ENCODE results near the gene MIS12. TPM values are rescaled to one million over a fixed set of nuclear protein-coding genes. Genes with fewer than 3 reads are reported as not detected.

The MIS12 gene, protein sequence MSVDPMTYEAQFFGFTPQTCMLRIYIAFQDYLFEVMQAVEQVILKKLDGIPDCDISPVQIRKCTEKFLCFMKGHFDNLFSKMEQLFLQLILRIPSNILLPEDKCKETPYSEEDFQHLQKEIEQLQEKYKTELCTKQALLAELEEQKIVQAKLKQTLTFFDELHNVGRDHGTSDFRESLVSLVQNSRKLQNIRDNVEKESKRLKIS
- total RNA-seq, result 8.1 TPM

DNA sequence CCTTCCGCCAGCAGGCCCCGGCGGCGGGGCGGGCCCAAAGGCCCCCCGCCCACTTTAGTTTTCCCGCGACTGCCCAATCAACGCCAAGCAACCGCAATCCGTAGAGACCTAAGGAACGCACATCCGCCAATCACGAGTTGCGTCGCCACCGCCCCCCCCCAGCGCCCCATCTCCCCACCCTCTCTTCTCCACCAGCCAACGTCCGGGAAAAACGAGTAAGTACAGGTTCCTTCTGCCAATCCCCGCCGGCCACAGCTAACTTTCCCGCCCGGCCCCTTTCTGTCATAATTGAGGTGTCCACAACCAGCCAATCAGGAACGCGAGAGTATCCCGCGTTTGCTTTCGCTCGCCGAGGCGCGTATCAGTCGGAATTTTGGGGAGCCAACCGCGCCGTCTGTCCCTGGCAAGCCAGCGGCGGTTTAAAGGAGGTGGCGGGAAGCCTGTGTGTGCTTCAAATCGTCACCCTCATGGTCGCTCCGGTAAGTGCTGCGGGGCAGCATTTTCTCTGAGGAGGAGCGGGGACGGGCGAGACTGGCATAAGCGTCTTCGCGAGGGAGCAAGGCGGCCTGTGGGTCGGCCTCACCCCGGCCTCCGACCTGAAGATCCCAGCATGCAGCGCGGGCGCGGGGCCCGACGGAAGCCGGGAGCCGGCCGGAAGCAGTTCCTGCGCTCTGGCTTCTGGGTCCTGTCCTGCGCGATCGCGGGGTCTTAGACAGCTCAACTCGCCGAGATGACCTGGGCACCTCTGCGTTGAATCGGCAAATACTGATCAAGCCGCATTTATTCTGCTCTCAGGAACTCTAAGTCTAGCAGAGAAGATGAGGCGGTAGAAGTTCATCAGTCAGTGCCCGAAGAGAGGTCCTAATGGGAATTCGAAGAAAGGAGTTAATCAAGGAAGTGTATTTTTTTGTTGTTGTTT, at the start of gene MIS12:
TSS of gene MIS12 (plus strand) at position 361 of the 919 bp plus-strand sequence. CDS start 2,297 bp downstream, outside the sequence.
- DNase-seq (ENCODE audit: low read depth in 2 of 3, low spot score in 2 of 3), result peak; percentile 91 to 100 (median 99)

DNA sequence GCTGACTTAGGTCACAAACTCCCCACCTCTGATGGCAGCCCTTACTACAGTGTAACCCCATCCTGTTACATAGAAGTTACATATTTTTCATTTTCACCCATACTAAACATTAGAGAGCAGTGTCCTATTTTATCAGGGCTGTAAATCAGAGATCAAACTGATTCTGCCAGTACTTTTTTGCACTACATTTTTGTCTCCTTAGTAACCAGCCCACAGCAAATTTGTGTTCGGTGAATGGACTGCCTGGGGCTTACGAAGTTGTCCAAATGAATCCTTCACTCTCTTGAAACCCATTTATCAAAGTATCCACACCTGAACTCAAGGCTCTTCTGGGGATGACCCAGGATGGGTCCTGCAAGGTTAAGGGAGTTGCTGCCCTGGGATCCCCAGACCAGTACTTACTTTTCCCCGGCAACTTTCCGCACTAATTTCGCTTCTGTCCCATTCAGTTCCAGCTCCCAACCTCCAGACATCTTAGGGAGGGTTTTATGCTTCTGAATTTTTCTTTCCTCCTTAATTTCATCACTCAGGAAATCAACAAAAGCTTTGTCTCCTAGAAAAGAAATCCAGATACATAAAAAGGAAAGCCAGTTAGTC, 48.5 kb upstream of the MIS12 start:
- DNase-seq (ENCODE audit: low read depth in 2 of 3, low spot score in 2 of 3), result no peak

DNA sequence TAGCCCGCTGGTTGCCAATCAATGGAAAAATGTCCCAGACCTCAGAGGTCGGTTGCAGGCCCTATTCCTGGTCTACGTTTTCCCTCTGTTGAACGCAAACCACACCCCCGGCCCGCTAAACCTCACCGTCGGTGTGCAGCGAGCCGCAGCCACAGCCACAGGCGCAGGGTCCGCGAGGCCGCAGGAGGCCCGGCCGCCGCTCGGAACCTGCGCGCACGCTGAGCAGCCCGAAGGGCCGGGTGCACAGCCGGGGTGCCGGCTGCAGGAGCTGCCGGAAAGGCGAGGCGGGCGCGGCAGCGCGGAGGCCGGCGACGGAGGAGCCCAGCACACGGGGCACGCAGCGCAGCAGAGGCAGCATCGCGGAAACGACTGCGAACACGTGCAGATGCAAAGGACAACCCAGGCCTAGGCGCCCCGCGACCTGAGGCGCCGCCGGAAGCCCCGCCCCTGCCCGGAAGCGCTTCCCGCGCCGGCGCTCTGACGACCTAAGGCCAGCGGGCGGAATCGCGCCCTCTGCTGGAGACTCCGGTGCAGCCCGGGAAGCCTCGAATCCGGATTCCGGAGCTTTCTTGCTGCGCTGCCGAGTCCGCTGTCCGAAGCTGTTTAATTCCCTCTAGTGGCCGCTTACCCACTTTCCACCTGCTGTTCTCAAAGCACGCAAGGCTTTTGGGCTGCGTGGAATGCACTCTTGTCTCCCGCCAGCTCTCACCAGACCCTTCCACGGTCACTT, 47.5 kb upstream of the MIS12 start, which contains the start of gene C1QBP:
TSS of gene C1QBP (minus strand) at position 440 of the 730 bp plus-strand sequence. CDS start at position 358, 82 bp downstream.
- DNase-seq (ENCODE audit: low read depth in 2 of 3, low spot score in 2 of 3), result peak; percentile 93 to 98 (median 96)

DNA sequence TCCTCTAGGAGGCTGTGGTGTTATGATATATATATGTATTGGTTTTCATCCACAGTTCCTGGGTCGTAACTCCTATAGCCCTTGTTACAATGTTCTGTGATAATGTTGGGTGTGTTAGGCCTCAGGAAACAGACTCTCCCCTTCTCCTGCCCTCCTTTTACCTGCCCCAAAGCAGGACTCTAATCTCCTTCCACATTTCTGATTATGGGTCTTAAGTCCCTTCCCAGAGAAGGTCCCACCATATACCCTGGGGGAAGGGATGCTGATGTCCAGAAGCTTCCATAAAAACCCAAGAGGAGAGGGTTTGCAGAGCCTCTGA, 47.0 kb upstream of the MIS12 start:
- no peak for DNase-seq (ENCODE audit: low read depth in 2 of 3, low spot score in 2 of 3)

DNA sequence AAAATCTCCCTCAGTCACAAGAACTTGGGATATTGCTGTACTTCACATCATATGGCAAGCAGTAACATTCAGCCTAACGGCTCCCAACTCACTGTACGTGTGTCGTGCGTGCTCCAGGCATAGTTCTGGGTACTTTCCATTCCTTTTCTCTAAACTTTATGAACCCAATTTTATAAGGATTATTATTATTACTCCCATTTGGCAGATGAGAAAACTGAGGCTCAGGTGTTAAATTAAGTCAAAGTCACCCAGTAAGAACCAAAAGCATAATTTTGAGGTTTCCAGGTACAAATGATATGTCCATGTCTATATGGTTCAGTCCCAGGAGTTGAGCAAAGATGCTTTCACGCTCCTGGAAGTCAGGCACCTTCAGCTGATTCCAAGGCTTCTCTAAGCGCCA, 42.6 kb upstream of the MIS12 start:
- no peak for DNase-seq (ENCODE audit: low read depth in 2 of 3, low spot score in 2 of 3)

DNA sequence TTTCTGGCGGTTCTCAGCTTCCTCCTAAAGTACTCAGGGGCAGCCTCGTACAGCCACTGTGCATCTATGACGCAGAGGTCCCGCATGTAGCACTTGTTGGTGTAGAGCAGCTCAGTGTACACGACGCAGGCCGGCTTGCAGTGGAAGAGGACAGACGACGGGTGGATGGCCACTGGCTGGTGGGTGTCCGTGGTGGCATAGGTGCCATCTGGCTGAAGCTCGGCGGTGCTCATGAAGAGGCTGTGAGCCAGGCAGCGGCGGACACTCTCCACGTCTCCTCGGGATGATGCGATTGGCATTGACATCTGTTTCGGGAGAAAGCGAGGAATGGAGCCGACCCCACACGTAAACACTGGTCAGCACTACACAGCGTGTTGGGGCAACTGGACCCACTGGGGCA, 42.2 kb upstream of the MIS12 start:
- DNase-seq (ENCODE audit: low read depth in 2 of 3, low spot score in 2 of 3), result no peak

DNA sequence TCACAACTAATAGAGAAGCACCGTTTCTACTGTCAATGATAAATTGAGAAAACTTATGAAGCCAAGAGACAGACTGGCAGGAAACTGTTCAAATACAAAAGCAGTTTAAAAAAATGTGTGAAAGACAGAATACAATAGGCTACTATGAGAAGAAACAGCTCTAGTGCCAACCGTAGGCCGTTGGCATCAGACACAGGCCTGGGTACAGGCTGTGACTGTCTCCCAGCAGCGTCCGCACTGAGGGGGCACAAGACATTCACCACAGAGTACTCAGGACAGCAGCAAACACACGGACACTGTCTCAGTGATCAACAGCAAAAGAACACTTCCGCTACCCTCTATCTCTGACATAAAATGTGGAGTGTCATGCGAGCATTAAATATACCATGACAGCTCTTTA, 39.6 kb upstream of the MIS12 start:
- no peak for DNase-seq (ENCODE audit: low read depth in 2 of 3, low spot score in 2 of 3)

DNA sequence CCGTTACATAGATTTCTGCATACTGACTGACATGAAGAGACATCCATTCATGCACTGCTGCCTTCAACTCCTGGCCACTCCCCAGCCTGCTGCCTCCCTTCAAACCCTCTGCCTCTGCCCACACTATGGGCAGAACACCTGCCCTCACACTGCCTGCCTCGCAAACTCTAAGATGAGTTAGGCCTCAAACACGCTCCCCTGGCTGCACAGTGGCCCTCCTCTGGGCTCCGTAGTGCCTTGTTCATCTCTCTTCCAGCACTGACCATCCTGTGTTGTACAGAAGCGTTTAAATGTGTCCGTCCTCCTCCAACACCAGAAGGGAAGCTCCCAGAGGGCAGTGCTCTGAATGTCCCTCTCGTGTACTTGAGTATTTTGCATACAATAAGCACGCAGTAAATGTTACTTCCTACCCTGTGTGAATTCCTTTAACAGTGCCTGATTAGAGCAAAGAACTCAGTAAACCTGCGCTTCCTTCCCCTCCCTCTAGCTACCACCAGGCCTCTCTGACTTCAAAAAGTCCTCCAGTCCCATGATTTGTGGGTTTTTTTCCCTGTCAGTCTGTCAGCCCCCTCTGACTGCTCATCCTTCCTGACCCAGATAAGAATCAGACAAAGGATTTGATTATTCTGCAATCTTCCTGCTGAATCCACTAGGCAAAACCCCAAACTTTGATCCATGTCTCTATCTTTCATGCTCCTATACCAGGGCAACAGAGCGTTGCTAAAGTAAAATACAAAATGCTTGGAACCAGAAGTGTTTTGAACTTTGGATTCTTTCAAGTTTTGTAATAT, 21.5 kb upstream of the MIS12 start:
- DNase-seq (ENCODE audit: low read depth in 2 of 3, low spot score in 2 of 3), result no peak

DNA sequence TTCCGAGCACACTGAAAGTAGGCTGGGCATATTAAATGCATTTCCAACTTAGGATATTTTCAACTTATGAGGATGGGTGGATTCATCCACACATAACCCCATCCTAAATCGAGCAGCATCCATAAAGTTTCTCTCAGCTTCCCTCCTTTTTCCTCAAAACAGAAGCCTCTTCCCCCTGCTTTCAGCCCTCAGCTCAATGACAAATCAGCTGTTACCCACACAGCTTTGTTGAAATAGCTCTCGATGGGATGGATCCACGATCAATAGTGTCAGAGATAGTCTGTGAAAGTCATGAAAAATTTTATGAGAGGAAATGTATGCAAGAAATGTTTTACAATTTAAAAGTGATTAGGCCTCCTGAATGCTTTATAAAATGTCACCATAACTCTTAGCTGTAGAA, 20.1 kb upstream of the MIS12 start:
- DNase-seq (ENCODE audit: low read depth in 2 of 3, low spot score in 2 of 3), result no peak

DNA sequence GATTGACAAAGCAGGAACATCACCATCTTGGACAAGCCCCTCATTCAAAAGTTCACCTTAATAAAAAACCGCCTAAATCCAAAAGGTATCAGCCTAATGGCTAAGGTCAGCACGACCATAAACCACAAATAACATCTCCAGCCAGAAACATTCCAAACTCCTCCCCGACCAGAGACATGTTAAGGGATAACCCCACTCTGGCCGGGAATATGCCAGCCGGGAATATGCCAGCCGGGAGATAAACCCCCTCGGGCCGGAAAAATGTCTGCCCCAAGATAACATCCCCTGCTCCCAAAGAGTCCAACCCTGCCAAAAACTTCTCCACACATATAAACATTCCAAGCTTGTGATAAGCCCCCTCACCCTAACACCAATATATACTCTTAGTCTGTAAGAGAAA, 18.9 kb upstream of the MIS12 start:
- no peak for DNase-seq (ENCODE audit: low read depth in 2 of 3, low spot score in 2 of 3)

DNA sequence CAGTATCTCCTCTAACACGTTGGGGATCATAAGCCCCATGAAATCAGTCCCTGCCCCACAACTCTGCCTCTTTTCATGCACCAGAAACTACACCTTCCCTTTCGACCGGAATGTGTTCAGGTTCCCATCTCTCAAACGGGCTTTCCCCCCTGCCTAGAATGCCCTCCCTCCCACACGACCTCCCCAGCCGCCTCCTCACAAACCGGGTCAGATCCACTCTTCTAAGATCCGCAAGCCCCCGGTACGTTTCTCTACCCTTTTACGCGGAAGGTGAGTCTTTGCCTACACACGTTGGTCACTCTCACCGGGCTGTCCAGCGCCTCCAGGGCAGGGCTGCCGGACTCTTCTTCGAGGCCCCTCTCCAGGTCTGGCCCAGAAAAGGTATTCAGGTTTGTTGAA, 18.3 kb upstream of the MIS12 start:
- DNase-seq (ENCODE audit: low read depth in 2 of 3, low spot score in 2 of 3), result peak in 1 of 3 donors; percentile 5

DNA sequence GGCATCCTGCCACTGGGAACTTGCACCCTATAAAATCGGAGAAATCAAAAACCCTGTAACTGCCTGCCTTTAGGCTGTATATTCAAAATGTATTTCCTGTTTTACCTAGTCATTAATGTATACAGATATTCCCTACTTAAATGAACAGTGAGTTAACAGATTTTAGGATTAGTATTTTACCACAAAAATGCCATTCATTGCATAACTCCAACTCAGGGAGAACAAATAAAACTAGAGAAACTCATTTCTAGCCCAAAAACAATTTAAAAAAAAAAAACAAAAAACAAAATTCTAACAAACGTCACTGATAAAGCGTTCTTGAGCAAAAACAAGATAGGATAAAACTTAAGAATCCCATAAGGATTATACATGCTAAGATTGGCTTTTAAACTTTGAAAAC, 13.9 kb upstream of the MIS12 start:
- no peak for DNase-seq (ENCODE audit: low read depth in 2 of 3, low spot score in 2 of 3)

DNA sequence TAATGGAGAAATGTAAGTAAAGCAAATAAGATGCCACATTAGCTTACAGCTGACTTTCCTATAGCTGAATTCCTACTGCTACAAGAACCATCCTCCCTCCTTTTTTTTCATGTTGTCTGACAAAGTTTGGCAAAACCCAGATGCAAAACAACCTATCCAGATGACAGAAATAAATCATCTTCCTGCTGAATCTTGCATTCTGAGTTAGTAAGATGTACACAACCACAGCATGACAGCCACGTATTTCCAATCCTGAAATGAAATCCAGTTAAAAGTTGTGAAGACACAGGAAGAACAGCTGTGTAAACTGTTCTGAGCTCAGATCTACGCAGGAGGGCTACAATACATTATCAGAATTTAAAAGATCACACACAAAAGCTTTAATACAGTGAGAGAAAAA, 12.5 kb upstream of the MIS12 start:
- no peak for DNase-seq (ENCODE audit: low read depth in 2 of 3, low spot score in 2 of 3)

DNA sequence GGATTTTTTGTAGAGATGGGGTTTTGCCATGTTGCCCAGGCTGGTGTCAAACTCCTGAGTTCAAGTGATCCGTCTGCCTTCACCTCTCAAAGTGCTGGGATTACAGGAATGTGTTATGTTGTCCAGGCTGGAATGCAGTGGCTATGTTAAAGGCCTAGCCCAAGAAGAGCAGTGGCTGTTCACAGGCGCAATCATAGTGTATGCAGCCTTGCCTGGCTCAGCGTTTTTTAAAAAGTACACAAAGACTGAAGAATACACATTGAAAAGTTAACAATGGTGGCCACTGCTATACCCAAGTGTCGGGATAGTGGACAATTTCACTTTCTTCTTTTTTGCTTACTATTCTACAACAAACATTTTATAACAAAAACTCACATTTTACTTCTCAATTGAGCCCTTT, 7.4 kb upstream of the MIS12 start:
- DNase-seq (ENCODE audit: low read depth in 2 of 3, low spot score in 2 of 3), result no peak

DNA sequence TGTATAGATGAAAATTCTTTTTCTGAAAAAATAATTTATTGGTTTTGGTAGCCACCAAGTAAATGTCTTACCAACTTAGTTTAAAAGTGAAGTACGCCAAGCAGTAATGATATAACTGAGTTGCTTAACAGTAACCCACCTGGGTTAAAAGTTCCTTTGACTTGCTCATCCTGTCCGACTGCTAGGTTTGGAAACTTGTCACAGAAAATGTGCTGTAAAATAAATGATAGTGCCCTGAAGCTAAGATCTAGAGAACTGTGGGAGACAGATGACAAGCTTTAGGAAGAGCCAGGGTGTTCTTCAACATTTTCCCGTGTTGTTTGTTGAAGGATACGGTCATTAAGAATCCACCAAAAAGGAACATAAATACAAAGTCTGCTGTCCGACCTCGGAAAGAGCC, 5.4 kb upstream of the MIS12 start:
- no peak for DNase-seq (ENCODE audit: low read depth in 2 of 3, low spot score in 2 of 3)

DNA sequence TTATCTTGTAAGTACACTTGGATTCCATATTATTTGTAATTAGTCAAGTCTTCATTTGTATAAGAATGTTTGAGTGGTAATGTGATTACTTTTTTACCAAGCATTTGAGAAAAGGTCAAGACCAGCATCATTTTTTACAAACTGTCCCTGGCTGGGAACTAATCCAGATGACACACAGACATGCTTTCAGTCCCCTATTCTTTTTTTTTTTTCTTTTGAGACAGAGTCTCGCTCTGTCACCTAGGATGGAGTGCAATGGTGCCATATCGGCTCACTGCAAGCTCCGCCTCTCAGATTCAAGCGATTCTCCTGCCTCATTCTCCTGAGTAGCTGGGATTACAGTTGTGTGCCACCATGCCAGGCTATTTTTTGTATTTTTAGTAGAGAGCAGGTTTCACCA, 4.9 kb upstream of the MIS12 start:
- DNase-seq (ENCODE audit: low read depth in 2 of 3, low spot score in 2 of 3), result no peak

DNA sequence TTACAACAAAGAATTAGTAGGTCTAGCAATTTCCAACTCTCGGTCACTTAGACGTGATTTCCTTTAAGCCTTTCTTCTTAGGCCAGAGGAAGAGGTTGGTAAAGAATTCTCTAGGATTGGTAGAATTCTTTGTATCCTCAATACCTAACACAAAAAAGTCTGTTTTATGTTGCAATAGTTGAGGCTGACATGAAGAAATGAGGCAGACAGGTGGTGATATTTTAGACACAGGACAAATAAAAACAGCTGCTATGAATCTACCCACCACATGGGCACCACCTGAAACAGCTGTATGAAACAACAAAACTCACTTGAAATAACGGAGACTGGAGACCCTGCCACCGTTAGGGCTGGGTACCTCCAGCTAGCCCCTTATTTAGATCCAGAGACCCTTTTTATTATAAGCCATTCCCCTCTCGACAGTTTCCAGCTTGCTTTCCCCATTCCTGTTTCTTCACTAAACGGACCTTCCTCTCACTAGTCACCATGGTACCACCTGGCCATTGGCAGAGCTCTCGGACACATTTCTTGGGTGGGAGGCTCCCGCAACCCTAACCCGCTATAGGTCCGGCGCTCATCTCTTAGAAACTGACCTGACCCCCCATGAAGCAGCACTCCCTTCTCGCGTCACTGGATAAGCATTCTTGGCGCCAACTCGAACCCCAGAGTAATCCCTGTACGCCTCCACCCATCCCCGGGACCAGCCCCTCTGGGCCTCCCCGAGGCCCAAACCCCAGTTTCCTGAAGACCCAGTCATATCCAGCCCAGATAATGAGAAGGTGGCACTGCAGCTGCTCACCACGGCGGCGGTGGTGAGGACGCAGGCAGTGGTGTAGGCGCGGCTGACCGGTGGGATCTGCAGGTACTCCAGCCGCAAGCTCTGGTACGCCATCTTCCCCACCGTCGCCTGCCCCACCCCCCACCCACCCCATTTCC, 828 bp upstream of the MIS12 start, which contains the start of gene DERL2:
TSS of gene DERL2 (minus strand) at position 909 of the 936 bp plus-strand sequence. CDS start at position 892, 17 bp downstream.
- DNase-seq (ENCODE audit: low read depth in 2 of 3, low spot score in 2 of 3), result peak in 2 of 3 donors; percentile 9 to 10

DNA sequence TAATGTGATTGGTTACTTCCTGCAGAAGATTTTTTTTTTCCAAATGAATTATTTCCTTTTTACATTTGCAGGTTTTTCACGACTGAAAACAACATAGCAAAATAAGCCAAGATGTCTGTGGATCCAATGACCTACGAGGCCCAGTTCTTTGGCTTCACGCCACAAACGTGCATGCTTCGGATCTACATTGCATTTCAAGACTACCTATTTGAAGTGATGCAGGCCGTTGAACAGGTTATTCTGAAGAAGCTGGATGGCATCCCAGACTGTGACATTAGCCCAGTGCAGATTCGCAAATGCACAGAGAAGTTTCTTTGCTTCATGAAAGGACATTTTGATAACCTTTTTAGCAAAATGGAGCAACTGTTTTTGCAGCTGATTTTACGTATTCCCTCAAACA, 2.4 kb downstream of the MIS12 start:
- DNase-seq (ENCODE audit: low read depth in 2 of 3, low spot score in 2 of 3), result no peak

DNA sequence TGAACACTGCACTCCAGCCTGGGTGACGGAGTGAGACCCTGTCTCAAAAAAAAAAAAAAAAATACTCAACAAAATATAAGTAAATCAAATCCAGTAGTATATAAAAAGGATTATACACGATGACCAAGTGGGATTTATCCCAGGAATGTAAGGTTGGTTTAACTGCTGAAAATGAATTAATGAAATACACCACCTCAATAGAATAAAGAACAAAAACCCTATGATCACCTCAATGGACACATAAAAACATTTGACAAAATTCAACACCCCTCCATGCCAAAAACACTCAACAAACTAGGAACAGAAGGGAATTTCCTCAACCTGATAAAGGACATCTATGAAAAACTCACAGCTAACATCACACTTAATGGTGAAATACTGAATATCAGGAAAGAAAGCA, 6.6 kb downstream of the MIS12 start:
- no peak for DNase-seq (ENCODE audit: low read depth in 2 of 3, low spot score in 2 of 3)

All from hematopoietic multipotent progenitor cell (in vitro differentiated cells).